HG03095 (cell line): ENCODE measurements around the gene LPCAT3.
"Not testable (repeated sequence)": the region's sequence is repeated elsewhere in the genome, so short reads cannot be mapped to it uniquely, and the experiment has no call there.

ENCODE experiments used
- ATAC-seq: cut with Tn5 transposase; IDR thresholded peaks from one replicate; pipeline ENCODE4 v1.9.1; 2021; ENCODE audit warnings: moderate library complexity; ENCODE audit not compliant: unreplicated experiment

Gene LPCAT3

DNA sequence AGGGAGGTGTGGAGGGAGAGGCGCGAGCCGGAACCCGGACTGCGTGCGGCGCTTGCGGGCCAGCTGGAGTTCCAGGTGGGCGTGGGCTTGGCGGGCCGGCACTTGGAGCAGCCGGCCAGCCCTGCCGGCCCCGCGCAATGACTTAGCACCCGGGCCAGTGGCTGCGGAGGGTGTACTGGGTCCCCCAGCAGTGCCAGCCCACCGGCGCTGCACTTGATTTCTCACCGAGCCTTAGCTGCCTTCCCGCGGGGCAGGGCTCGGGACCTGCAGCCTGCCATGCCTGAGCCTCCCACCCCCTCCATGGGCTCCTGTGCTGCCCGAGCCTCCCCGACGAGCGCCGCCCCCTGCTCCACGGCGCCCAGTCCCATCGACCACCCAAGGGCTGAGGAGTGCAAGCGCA lies 19.1 kb upstream of the LPCAT3 start:
- ATAC-seq: not testable (repeated sequence)

- no peak for ATAC-seq
These were observed 17.2 kb upstream of the LPCAT3 start for GRCh38 chr12:7035463-7035862.

DNA sequence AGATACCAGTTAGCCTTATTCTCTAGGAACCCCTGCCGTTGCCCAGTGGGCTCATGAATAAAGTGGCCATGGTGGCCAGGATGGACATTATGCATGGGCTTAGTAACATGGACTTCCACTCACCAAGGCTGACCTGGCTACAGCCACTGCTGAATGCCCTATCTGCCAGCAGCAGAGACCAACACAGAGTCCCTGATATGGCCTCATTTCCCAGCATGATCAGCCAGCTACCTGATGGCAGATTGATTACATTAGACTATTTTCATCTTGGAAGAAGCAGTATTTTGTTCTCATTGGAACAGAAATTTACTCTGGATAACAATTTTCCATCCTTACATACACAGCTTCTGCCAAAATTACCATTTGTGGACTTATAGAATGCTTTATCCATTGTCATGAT lies 16.2 kb upstream of the LPCAT3 start:
- ATAC-seq: no peak

DNA sequence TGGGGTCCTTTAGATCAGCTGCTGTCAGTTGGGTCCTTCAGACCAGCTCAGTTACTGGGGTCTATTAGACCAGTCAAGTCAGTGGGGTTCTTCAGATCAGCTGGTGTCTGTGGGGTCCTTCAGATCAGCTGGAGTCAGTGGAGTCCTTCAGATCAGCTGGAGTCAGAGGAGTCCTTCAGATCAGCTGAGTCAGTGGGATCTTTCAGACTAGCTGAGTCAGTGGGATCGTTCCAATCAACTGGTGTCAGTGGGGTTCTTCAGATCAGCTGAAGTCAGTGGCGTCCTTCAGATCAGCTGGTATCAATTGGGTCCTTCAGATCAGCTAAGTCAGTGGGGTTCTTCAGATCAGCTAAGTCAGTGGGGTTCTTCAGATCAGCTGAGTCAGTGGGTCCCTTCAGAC lies 14.7 kb upstream of the LPCAT3 start:
- ATAC-seq: no peak

- no peak for ATAC-seq
These were observed 13.0 kb upstream of the LPCAT3 start for GRCh38 chr12:7031306-7031705.

DNA sequence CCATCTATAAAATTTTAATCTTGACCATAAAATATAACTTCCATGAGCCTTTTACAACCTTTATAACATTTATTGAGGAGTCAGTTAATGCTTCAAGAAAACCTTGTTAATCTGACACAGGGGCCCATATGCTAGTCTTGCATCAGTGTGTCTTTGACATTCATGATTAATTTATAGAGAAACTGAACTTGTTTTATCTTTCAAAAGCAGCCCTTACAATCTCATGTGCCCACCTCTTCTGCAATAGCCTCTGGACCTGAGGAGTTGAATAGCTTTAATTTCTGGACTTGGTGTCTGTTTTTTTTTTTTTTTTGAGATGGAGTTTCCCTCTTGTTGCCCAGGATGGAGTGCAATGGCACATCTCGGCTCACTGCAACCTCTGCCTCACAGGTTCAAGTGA lies 8.6 kb upstream of the LPCAT3 start:
- ATAC-seq: no peak

DNA sequence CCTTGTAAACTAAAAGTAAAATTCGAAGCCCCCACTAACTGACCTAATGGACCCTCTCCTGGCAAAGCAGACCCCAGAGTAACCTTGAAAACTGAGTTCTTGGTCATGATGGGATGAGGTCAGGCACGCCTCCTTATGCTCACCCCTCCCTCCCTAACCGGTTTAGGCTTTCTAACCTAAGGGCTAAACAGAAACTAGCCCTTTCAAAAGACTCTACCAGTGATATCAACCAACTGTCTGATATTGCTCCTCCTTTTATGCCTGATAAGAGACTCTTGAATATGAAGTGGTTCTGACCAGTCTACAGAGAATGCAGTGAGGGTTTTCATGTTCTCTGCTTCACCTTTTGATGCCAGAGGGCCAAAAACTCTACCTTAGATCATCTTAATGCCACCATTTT lies 4.8 kb upstream of the LPCAT3 start:
- ATAC-seq: no peak

- no peak for ATAC-seq
These were observed 3.7 kb upstream of the LPCAT3 start for GRCh38 chr12:7021956-7022355.

GRCh38 chr12:7019043-7019569 lies 830 bp upstream of the LPCAT3 start:
- no peak for ATAC-seq

DNA sequence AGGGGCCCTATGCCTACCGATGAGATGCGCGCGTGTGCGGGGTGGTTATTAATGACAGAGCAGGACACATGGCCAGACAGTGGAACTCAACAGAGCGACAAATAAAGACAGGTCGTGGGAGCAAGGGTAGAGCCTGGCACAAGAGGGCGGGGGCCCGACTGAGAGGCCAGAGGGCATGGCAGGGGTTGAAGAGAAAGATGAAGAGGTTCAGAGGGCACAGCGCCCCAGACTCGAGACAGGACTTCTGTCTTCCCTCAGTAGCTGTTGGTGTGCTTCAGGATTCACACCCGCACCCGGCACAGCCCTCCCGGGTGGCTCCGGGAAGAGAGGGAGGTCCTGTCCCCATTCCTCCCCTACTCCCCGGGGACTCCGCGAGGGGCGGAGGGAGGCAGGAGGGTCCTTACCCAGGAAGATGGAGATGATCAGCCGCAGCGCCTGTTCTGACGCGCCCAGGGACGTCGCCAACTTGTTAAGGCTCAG lies 366 bp downstream of the LPCAT3 start:
- no peak for ATAC-seq

DNA sequence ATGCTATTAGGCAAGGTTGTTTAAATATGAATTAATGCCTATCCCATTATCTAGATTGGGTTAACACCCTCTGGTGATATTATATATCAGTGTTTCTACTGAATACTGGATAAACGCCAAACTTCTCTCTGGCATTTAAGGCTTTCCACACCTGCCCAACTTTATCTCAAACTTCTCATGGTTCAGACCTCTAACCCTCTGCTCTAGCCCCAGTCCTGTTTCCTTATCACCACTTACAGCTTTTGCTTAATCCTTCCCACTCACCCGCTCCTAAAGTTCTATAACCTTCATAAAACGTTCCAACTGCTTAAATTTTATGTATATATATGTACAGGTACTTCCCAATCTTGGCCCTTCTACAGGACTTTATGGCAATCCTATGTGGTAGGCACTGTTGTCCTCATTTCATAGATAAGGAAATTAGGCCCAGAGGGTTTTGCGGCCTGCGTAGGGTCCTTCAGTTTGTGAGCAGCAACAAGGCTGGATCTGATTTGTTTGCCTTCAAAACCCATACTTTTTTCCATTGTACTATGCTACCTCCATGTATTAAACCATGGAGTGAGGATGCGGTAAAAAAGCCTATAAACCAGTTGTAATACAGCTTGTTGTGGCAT lies 1.2 kb downstream of the LPCAT3 start:
- ATAC-seq: no peak

GRCh38 chr12:7015555-7016370 lies 2.5 kb downstream of the LPCAT3 start:
- ATAC-seq: no peak

- no peak for ATAC-seq
These were observed 5.2 kb downstream of the LPCAT3 start for GRCh38 chr12:7013101-7013500.

GRCh38 chr12:7012024-7012607 lies 6.2 kb downstream of the LPCAT3 start:
- ATAC-seq: no peak

DNA sequence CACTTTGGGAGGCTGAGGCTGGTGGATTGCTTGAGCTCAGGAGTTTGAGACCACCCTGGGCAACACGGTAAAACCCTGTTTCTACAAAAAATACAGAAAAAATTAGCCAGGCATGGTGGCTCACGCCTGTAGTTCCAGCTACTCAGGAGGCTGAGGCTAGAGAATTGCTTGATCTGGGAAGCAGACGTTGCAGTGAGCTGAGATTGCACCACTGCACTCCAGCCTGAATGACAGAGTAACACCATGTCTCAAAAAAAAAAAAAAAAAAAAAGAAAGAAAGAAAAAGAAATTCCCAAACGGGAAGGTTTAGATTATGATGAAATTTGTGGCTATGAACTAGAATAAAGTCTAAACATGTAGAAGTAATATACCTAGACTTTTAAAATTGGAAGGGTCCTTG lies 6.9 kb downstream of the LPCAT3 start:
- ATAC-seq: not testable (repeated sequence)

- no peak for ATAC-seq
These were observed 8.8 kb downstream of the LPCAT3 start for GRCh38 chr12:7009512-7009911.

DNA sequence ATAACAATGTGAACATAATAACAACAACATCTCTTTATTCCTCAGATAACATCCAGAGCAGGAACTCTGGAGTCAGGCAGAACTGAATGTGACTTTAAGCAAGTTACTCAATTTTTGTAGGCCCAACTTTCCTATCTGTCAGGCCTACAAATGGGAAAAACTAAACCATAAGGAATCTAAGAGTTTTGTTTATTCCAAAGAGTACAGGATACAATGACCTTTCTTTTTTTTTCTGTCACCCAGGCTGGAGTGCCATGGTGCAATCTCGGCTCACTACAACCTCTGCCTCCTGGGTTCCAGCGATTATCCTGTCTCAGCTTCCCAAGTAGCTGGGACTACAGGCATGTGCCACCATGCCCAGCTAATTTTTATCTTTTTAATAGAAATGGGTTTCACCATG lies 9.4 kb downstream of the LPCAT3 start:
- no peak for ATAC-seq

DNA sequence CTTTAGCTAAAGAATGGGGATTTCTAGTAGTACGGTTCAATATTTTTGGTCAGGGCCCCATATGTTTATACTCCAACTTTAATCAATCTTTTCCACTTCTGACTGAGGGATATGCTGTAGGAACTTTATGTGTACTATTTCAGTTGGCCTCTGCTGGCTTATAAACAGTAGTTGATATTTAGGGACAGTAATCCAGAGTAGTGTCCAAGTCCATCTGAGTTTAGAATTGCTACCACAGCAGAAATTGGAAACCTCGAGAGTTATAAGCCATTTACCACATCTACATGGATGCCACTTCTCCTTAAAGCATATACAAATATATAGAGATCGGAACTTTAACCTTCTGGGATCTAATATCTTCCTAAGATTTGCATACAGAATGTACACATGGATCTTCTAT lies 11.6 kb downstream of the LPCAT3 start:
- no peak for ATAC-seq

DNA sequence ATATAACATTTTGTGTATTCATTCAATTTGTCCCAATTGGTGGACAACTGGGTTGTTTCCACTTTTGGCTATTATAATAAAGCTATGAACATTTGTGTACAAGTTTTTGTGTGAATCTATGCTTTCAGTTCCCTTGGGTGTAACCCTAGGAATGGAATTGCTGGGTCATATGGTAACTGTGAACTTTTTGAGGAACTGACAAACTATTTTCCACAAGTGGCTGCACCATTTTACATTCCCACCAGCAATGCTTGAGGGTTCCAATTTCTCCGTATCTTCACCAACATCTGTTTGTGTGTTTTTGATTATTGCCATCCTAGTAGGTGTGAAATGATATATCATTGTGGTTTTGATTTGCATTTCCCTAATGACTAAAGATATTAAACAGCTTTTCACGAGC lies 13.0 kb downstream of the LPCAT3 start:
- no peak for ATAC-seq

GRCh38 chr12:7004840-7005239 lies 13.4 kb downstream of the LPCAT3 start:
- ATAC-seq: no peak

- no peak for ATAC-seq
These were observed 13.9 kb downstream of the LPCAT3 start for GRCh38 chr12:7004287-7004803.
